K562 (cell line): ENCODE results near the gene MEAF6. TPM values are rescaled to one million over a fixed set of nuclear protein-coding genes. Genes with fewer than 3 reads are reported as not detected.

Source experiments
- ATAC-seq: fragments of 200-7000 bp; cut with Tn5 transposase; 3 replicates; pipeline ENCODE4 v1.9.1; 2020; ENCODE audit warnings: moderate library complexity
- BruUV-seq: library from RNA; stranded (reverse); fragments of 400-500 nt; replicated peaks from 2 replicates; lab custom pipeline; 2021; lab: Mats Ljungman, UMichigan
- CTCF ChIA-PET: fragments of 300-600 bp; formaldehyde crosslinking; extraction: SDS; loops from one replicate; lab custom pipeline; 2021; ENCODE audit warnings: low intra/inter-chr PET ratio; lab: Yijun Ruan, JAX
- POLR2A ChIA-PET: fragments of 300-600, 350-650 bp; sonication (Branson Sonifier 250); formaldehyde crosslinking; extraction: SDS; loops from one replicate; lab custom pipeline; 2021; ENCODE audit warnings: antibody characterized with exemption, inconsistent platforms; lab: Yijun Ruan, JAX
- DNase-seq, 4 experiments: peaks; one replicate each; pipeline versions ENCODE4 v3.0.0 to v3.0.0-alpha.2; 2011 to 2018; ENCODE audit warnings: low spot score in 3 of 4, mixed read lengths in 3 of 4; ENCODE audit errors: extremely low read depth in 1 of 4
- FAIRE-seq: peaks from 2 replicates; lab custom pipeline; 2011; peaks lifted over from hg19 to GRCh38; lab: Jason Lieb, UNC
- H2AFZ ChIP-seq: 2 replicates; pipeline ENCODE4 v1.6.0; 2011; ENCODE audit warnings: low read depth, low read length, control low read depth, inconsistent platforms
- H3K27ac ChIP-seq: fragments of 200-600 bp; 3 replicates; pipeline ENCODE4 v1.8.0; 2011; ENCODE audit warnings: low read depth, mild to moderate bottlenecking, control low read depth, inconsistent platforms, low read length, moderate library complexity, mixed read lengths; ENCODE audit errors: extremely low read depth
- H3K27me3 ChIP-seq, 2 experiments: fragments of 300-600 bp in 1 of 2; 2 replicates in 1 of 2; 3 replicates in 1 of 2; pipeline versions ENCODE4 v1.6.0 to v1.8.0; 2011; ENCODE audit warnings: inconsistent platforms in 2 of 2, low read length in 2 of 2, mild to moderate bottlenecking in 1 of 2, mixed read lengths in 1 of 2, moderate library complexity in 1 of 2; ENCODE audit not compliant: control insufficient read depth in 2 of 2, insufficient read depth in 2 of 2
- H3K36me3 ChIP-seq: fragments of 300-600 bp; 3 replicates; pipeline ENCODE4 v1.8.0; 2011; ENCODE audit warnings: mild to moderate bottlenecking, low read length, inconsistent platforms; ENCODE audit not compliant: control insufficient read depth, insufficient read depth
- H3K4me1 ChIP-seq, 2 experiments: fragments of 200-600 bp in 1 of 2; replicated peaks in 1 of 2; 2 replicates in 1 of 2; 3 replicates in 1 of 2; pipeline versions ENCODE4 v1.5.1 to v1.8.0; 2011; ENCODE audit warnings: inconsistent platforms in 2 of 2, low read length in 2 of 2, mild to moderate bottlenecking in 1 of 2, mixed read lengths in 1 of 2, moderate library complexity in 1 of 2; ENCODE audit not compliant: control insufficient read depth in 2 of 2, insufficient read depth in 2 of 2
- H3K4me2 ChIP-seq: 2 replicates; pipeline ENCODE4 v1.6.1; 2011; ENCODE audit warnings: low read length, control low read depth, inconsistent platforms, mixed read lengths; ENCODE audit not compliant: insufficient read depth
- H3K4me3 ChIP-seq: fragments of 200-600 bp; sonication (generic), shearing (Covaris generic); 2 replicates; pipeline ENCODE4 v1.5.1; 2016; ENCODE audit warnings: control low read depth, inconsistent platforms
- H3K79me2 ChIP-seq: fragments of 200-600 bp; 3 replicates; pipeline ENCODE4 v1.8.0; 2011; ENCODE audit warnings: low read length, inconsistent platforms; ENCODE audit not compliant: control insufficient read depth, insufficient read depth
- H3K9ac ChIP-seq, 2 experiments: 2 replicates each; pipeline versions ENCODE4 v1.6.0 to v1.6.1; 2011; ENCODE audit warnings: low read depth in 2 of 2, low read length in 2 of 2, control low read depth in 1 of 2, inconsistent platforms in 1 of 2, mild to moderate bottlenecking in 1 of 2, mixed read lengths in 1 of 2; ENCODE audit not compliant: insufficient read depth in 1 of 2
- H3K9me1 ChIP-seq: one replicate; pipeline ENCODE4 v1.6.0; 2011; ENCODE audit warnings: inconsistent platforms, mild to moderate bottlenecking, low read length, moderate library complexity; ENCODE audit not compliant: control insufficient read depth, insufficient read depth
- H3K9me3 ChIP-seq: replicated peaks from 2 replicates; pipeline ENCODE4 v1.5.1; 2011; ENCODE audit warnings: low read depth, low read length, inconsistent platforms; ENCODE audit not compliant: control insufficient read depth, insufficient read depth
- H4K20me1 ChIP-seq: replicated peaks from 2 replicates; pipeline ENCODE4 v1.6.1; 2011; ENCODE audit warnings: low read length, inconsistent platforms, mixed read lengths; ENCODE audit not compliant: control insufficient read depth, insufficient read depth
- ARID2 ChIP-seq: fragments of 450-650 bp; IDR thresholded peaks from 2 replicates; pipeline ENCODE4 v1.6.1; 2017; ENCODE audit warnings: antibody characterized with exemption, mild to moderate bottlenecking
- CBX8 ChIP-seq: fragments of 200-600 bp; sonication (generic); IDR thresholded peaks from 2 replicates; pipeline ENCODE4 v1.6.1; 2012; ENCODE audit warnings: borderline replicate concordance, mixed run types, low read depth, mild to moderate bottlenecking, moderate library complexity, mixed read lengths, low read length, control low read depth, inconsistent platforms; ENCODE audit not compliant: poor library complexity, severe bottlenecking; ENCODE audit errors: extremely low read depth
- CHD4 ChIP-seq: fragments of 200-600 bp; sonication (generic); IDR thresholded peaks from 3 replicates; pipeline ENCODE4 v1.6.1; 2012; ENCODE audit warnings: low read depth, mild to moderate bottlenecking, mixed read lengths, low read length, inconsistent platforms; ENCODE audit not compliant: insufficient read depth, insufficient replicate concordance, poor library complexity, severe bottlenecking
- CREM ChIP-seq: IDR thresholded peaks from 2 replicates; pipeline ENCODE4 v1.6.1; 2014; ENCODE audit warnings: antibody characterized with exemption, low read depth
- DMBX1 ChIP-seq: fragments of 250-450 bp; sonication (Bioruptor Pico); IDR thresholded peaks from 2 replicates; pipeline ENCODE4 v1.8.0; 2022; ENCODE audit warnings: inconsistent platforms, mild to moderate bottlenecking, moderate library complexity, borderline replicate concordance
- KLF13 ChIP-seq: fragments of 450-650 bp; IDR thresholded peaks from 2 replicates; pipeline ENCODE4 v1.6.1; 2016; ENCODE audit warnings: missing genetic modification characterization, low read depth, mild to moderate bottlenecking, missing compliant biosample characterization, moderate library complexity, borderline replicate concordance
- NFRKB ChIP-seq: fragments of 450-650 bp; IDR thresholded peaks from 2 replicates; pipeline ENCODE4 v1.6.1; 2016; ENCODE audit warnings: low read depth
- PHF8 ChIP-seq: fragments of 200-600 bp; sonication (generic); IDR thresholded peaks from 2 replicates; pipeline ENCODE4 v1.6.1; 2012; ENCODE audit warnings: mixed run types, mild to moderate bottlenecking, inconsistent platforms, low read length, moderate library complexity, borderline replicate concordance
- RBFOX2 ChIP-seq: fragments of 200-400 bp; formaldehyde crosslinking; IDR thresholded peaks from 2 replicates; pipeline ENCODE4 v1.6.1; 2017; ENCODE audit warnings: low read depth, mild to moderate bottlenecking, low read length, moderate library complexity
- RBM25 ChIP-seq: fragments of 200-400 bp; formaldehyde crosslinking; IDR thresholded peaks from 2 replicates; pipeline ENCODE4 v1.6.1; 2018; ENCODE audit warnings: low read length, low read depth, moderate library complexity; ENCODE audit not compliant: severe bottlenecking
- RUNX1 ChIP-seq: sonication (generic); IDR thresholded peaks from 2 replicates; pipeline ENCODE4 v1.6.1; 2016; ENCODE audit warnings: antibody characterized with exemption, low read depth
- SRSF7 ChIP-seq: fragments of 200-400 bp; formaldehyde crosslinking; optimal IDR thresholded peaks from 2 replicates; pipeline ENCODE3; 2017; ENCODE audit warnings: mild to moderate bottlenecking, low read depth, low read length
- STAG1 ChIP-seq: sonication (generic); formaldehyde crosslinking; IDR thresholded peaks from 2 replicates; pipeline ENCODE4 v1.5.0; 2020; ENCODE audit warnings: missing genetic modification reagents, borderline replicate concordance
- TAF1 ChIP-seq: IDR thresholded peaks from 2 replicates; pipeline ENCODE4 v1.6.1; 2011; ENCODE audit warnings: mild to moderate bottlenecking, low read length, moderate library complexity; ENCODE audit not compliant: insufficient read depth, control insufficient read depth, severe bottlenecking; ENCODE audit errors: extremely low read depth
- XRCC5 ChIP-seq: fragments of 200-400 bp; formaldehyde crosslinking; IDR thresholded peaks from 2 replicates; pipeline ENCODE4 v1.6.1; 2017; ENCODE audit warnings: low read depth, mild to moderate bottlenecking, low read length
- ZNF217 ChIP-seq: sonication (generic); formaldehyde crosslinking; IDR thresholded peaks from 2 replicates; pipeline ENCODE4 v1.8.0; 2022; ENCODE audit warnings: mild to moderate bottlenecking, missing genetic modification reagents
- ZNF589 ChIP-seq: fragments of 200-800 bp; sonication (Bioruptor generic); IDR thresholded peaks from 2 replicates; pipeline ENCODE4 v1.6.1; 2016; ENCODE audit warnings: low read depth, missing genetic modification characterization, missing compliant biosample characterization
- WGBS: fragments of 100-300 bp; shearing (Covaris generic); methylation state at CpG from one replicate; pipeline ENCODE4 v1.1.6; 2016; ENCODE audit warnings: low coverage, mixed read lengths; ENCODE audit not compliant: insufficient coverage; ENCODE audit errors: missing lambda C conversion rate; 5-methylcytosine and 5-hydroxymethylcytosine counted together
- in situ Hi-C: fragments of 300-500 bp; cut with MboI; formaldehyde crosslinking; loops from 4 replicates; pipeline ENCODE4 v1.15.0; 2018; ENCODE audit warnings: inconsistent platforms, mixed read lengths
- intact Hi-C: fragments of 100-400 bp; cut with micrococcal nuclease; formaldehyde crosslinking; loops from 2 replicates; pipeline ENCODE4 v1.14.2; 2022
- polyA plus RNA-seq, 8 experiments: library from polyadenylated mRNA; depleted of rRNA in 4 of 8; stranded (reverse) in 5 of 8; unstranded in 3 of 8; fragments of >200 nt; fragmentation: Nextera tagmentation in 2 of 8; fragmentation: Illumina TruSeq in 1 of 8; extraction: Ambion mirVana in 2 of 8; extraction: Trizol in 1 of 8; gene quantifications; 2 replicates each; pipeline versions ENCODE4 v1.2.1 to v1.2.3, GENCODE V29; 2011 to 2014; ENCODE audit warnings: inconsistent platforms in 1 of 8, missing spikeins in 1 of 8
- total RNA-seq, 7 experiments: library from RNA; depleted of rRNA in 6 of 7; stranded (reverse); fragments of >200 nt in 6 of 7; fragmentation: Illumina TruSeq in 2 of 7; extraction: Trizol in 2 of 7; gene quantifications; 2 replicates each; pipeline versions ENCODE4 v1.2.1 to v1.2.3, GENCODE V29; 2011 to 2021; ENCODE audit warnings: low replicate concordance in 1 of 7
- TF ChIP-seq, protein P1 (sequence below), 3 experiments: fragments of 200-800 bp in 1 of 3; sonication (Bioruptor generic) in 1 of 3; sonication (generic) in 1 of 3; formaldehyde crosslinking in 1 of 3; IDR thresholded peaks; 2 replicates each; pipeline versions ENCODE4 v1.6.1 to v1.8.0; 2016 to 2022; ENCODE audit warnings: mild to moderate bottlenecking in 2 of 3, missing compliant biosample characterization in 2 of 3, missing genetic modification characterization in 2 of 3, missing genetic modification reagents in 1 of 3
- TF ChIP-seq, protein P2 (sequence below), 2 experiments: fragments of 450-650 bp; IDR thresholded peaks; 2 replicates each; pipeline ENCODE4 v1.6.1; 2016

MEAF6 gene
- total and polyA plus RNA-seq, 9 of the 15 experiments (the other 6 are each of a cell fraction or from before 2014, with no cell fraction given) = 55.0 to 151 (median 92.3) TPM

DNA sequence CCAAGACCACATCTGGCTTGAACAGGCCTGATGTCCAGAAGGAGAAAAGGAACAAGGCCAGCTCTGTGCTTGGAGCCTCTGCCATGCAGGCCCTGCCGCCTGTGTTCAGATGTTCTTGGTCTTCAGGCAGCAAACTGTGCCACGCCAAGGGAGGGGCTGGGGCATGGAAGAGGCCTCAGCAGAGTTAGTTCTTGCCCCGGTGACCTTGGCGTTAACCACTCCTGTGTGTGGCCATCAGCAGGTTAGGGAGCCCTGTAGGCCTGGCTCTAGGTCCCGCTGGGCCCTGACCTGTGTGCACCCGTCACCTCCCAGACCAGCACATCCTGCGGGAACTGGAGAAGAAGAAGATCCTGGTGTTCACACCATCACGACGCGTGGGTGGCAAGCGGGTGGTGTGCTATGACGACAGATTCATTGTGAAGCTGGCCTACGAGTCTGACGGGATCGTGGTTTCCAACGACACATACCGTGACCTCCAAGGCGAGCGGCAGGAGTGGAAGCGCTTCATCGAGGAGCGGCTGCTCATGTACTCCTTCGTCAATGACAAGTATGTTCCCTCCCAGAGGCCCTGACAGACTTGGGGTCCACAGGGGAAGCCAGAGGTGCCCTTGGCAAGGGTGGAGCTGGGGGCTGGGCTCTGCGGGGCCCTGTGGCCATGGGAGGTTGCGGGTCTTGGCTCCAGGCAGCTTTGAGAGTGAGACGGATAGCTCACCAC, 33.1 kb downstream of the MEAF6 start:
- Histone ChIP-seq H3K79me2 (peaks cover 38% of the 10 kb centered on the region), H3K4me1 (peaks cover 37 to 57% of the 10 kb centered on the region in 2 experiments), H3K9me1 (peaks cover 7% of the 10 kb centered on the region), H3K9ac (peak overlapping the region in 1 of 2 experiments; percentile 57; a peak in 2 of 4 replicates), H3K27me3 (no peaks in the 10 kb centered on the region), H2AFZ (no peak overlapping the region), H3K4me2 (no peak overlapping the region), H3K36me3 (peaks cover 80% of the 10 kb centered on the region), H3K4me3 (no peak overlapping the region), H4K20me1 (peaks cover 32% of the 10 kb centered on the region), H3K27ac (no peak overlapping the region; the same call in 2 of the 3 replicates), H3K9me3 (no peaks in the 10 kb centered on the region)
- in situ Hi-C loops (no loop called here), intact Hi-C loops (no loop called here)
- ChIA-PET CTCF (no interaction called here), POLR2A (interaction anchor here (0.7 to 0.9 kb wide), 3 partner anchors 9 to 209 kb away, joined by 3 read pairs; a partner anchor contains a TSS)
- no peak for FAIRE-seq
- ATAC-seq = no peak
- no TSS peak for BruUV-seq
- DNase-seq = no peak
- WGBS = 92% methylated on average over 26 of the region's 26 CpGs
- TF ChIP-seq RBM25 = no peak
- TF ChIP-seq STAG1 (CRISPR knock-in tag) = 0 out of 2 replicates have a peak, but pooled peaks have one; percentile 27
- no peak for TF ChIP-seq ARID2
- TF ChIP-seq NFRKB = no peak
- TF ChIP-seq ZNF589 = no peak
- TF ChIP-seq KLF13 (tag) = no peak
- no peak for TF ChIP-seq CBX8
- no peak for TF ChIP-seq CHD4
- TF ChIP-seq RUNX1 = no peak
- TF ChIP-seq XRCC5 = no peak
- TF ChIP-seq ZNF217 = no peak
- no peak for TF ChIP-seq TAF1
- TF ChIP-seq, protein P1, sequence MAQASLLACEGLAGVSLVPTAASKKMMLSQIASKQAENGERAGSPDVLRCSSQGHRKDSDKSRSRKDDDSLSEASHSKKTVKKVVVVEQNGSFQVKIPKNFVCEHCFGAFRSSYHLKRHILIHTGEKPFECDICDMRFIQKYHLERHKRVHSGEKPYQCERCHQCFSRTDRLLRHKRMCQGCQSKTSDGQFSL (CRISPR knock-in tag; IDR thresholded peaks at IDR 0.05) = no peak
- TF ChIP-seq, protein P1 (tag; IDR thresholded peaks at IDR 0.05) = no peak
- TF ChIP-seq RBFOX2 = peak; percentile 38; the same call in 1 of the 2 replicates
- TF ChIP-seq, protein P2, sequence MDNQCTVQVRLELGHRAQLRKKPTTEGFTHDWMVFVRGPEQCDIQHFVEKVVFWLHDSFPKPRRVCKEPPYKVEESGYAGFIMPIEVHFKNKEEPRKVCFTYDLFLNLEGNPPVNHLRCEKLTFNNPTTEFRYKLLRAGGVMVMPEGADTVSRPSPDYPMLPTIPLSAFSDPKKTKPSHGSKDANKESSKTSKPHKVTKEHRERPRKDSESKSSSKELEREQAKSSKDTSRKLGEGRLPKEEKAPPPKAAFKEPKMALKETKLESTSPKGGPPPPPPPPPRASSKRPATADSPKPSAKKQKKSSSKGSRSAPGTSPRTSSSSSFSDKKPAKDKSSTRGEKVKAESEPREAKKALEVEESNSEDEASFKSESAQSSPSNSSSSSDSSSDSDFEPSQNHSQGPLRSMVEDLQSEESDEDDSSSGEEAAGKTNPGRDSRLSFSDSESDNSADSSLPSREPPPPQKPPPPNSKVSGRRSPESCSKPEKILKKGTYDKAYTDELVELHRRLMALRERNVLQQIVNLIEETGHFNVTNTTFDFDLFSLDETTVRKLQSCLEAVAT (IDR thresholded peaks at IDR 0.05) = peak in 1 of 2 experiments; percentile 65; a peak in 2 of 4 replicates
- TF ChIP-seq DMBX1 (CRISPR knock-in tag) = no peak
- no peak for TF ChIP-seq PHF8
- no peak for TF ChIP-seq SRSF7
- TF ChIP-seq CREM = peak; percentile 23; the same call in 1 of the 2 replicates
